Stimulated activated CD4-positive, alpha-beta T cell treated with anti-CD3 and anti-CD28 coated beads, Interleukin-1b, Interleukin-23, amount 100 ng/mL, for 24 hours (primary cell): Measurements from ENCODE around the gene MRPL55.
A peak's percentile ranks its signal among the peaks of the same experiment; 100 is the strongest.

Experiments used
- DNase-seq, 4 experiments: peaks; one replicate each; pipeline ENCODE4 v3.0.0-alpha.2; 2020; ENCODE audit warnings: low read depth in 4 of 4, low spot score in 1 of 4

MRPL55 gene

DNA sequence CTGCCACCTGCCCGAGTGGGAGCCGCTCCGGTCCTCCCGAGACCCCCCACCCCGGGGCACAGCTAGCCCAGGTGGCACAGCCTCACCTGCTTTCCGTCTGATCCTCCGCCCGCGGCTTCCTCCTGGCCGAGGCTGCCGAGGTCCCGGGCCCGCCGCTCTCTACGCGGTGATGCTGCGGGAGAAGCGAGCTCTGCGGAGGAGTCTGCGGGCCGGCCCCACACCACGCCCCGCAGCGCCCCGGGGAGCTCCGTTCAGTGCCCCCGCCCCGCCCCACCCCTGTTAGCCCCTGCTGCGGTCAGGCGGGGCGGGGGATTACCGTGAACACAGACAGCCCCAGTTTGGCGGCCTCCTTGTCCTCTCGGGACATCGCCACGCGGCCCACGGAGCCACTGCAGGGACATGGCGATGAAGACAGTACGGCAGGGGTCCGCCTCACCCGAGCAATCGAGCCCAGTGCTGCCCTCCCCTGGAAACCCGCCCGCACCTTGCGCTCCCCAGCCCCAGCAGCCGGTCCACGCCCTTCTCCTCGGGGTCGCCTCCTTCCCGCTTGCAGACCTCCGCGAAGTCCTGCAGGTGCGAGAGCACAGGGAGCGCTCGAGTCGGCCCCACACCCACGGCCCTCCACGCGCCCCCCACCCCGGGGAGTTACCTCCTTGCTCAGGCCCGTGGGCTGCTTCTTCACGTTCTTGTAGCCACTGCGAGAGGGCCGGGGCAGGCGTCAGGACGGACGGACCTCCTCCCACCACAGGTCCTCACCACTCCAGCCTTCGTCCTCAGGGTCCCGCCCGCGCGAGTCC is 6.9 kb downstream of the MRPL55 start:
- DNase-seq = peak in 1 of 4 experiments; percentile 40

DNA sequence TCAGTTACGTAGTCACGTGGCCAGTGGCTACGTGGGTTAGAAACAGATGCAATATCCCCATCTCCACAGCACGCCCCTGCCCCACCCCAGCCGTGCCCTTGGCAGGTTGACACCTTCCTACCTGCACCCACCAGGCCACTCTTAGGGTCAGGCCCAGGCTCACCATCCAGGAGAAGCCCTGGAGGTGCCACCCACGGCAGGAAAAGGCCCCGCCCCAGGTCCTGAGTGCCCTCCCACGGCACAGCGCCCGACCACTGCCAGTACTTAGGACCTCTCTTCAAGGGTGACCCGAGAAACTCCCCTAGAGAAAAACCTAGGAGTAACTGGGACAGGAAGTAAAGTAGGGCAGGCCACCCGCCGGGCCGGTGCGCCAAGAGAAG is 7.5 kb downstream of the MRPL55 start:
- DNase-seq = no peak

- DNase-seq = no peak
Observed at GRCh38 chr1:228100822-228101613, 8.1 kb downstream of the MRPL55 start.

DNA sequence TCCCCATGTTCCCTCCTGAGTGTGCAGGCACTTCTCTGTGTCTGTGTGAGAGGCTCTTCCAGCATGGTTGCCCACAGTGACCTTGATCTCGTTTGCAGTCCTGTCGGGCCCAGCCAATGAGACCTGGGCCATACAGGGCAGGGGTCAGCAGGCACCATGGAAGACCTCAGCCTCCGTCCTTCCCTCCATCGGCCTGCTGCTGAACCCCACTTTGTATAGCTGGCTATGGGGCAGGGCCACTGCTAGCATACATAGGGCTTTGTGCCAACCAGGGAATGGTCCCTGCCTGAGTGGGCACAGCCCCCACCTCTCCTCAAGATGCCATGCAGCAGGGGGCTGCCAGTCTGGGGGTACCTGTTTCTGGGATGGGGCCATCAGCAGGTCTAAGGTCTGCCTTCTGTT is 9.8 kb downstream of the MRPL55 start:
- no peak for DNase-seq

- DNase-seq = no peak
Observed at GRCh38 chr1:228098323-228098931, 10.7 kb downstream of the MRPL55 start.

DNA sequence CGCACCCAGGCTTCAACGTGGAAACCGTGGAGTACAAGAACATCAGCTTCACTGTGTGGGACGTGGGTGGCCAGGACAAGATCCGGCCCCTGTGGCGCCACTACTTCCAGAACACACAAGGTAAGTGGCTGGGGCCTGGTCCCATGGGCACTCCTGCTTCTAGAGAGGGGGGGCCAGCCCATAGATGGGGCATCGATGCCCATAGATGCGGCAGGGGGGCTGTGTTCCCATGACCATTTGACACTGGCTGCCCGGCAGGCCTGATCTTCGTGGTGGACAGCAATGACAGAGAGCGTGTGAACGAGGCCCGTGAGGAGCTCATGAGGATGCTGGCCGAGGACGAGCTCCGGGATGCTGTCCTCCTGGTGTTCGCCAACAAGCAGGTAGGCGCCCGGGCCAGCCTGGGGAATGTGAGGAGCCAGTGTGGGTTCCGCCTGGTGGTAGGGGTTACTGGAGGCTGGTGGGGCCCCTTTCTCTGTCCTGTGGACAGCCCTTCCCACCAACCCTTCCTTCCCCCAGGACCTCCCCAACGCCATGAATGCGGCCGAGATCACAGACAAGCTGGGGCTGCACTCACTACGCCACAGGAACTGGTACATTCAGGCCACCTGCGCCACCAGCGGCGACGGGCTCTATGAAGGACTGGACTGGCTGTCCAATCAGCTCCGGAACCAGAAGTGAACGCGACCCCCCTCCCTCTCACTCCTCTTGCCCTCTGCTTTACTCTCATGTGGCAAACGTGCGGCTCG is 11.6 kb downstream of the MRPL55 start:
- DNase-seq = no peak

GRCh38 chr1:228096416-228097332 is 12.4 kb downstream of the MRPL55 start:
- no peak for DNase-seq

DNA sequence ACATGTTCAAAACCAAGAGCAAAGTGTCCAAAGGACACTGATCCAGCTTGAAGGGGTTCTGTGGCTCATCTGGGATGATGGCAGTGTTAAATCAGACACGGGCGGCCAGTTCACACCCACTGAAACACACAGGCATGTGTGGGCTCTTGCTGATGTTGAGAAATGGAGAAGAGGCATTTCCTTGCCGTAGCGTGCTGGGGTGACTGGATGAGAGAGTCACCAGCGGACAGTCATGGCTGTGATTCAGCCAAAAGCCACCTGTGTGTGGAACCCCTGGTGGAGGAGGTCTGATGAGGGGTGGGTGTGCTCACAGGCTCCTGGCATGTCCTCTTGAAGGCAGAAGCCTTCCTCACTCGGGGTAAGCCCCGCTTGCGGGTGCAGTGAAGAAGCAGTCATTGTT is 13.2 kb downstream of the MRPL55 start:
- no peak for DNase-seq

- DNase-seq = no peak
Observed at GRCh38 chr1:228095161-228095560, 13.9 kb downstream of the MRPL55 start.

GRCh38 chr1:228094432-228095016 is 14.6 kb downstream of the MRPL55 start:
- no peak for DNase-seq

- DNase-seq = no peak
Observed at GRCh38 chr1:228093050-228093906, 15.8 kb downstream of the MRPL55 start.

GRCh38 chr1:228092342-228093049 is 16.6 kb downstream of the MRPL55 start:
- no peak for DNase-seq

- DNase-seq = no peak
Observed at GRCh38 chr1:228091084-228091483, 18.0 kb downstream of the MRPL55 start.

GRCh38 chr1:228090613-228091081 is 18.5 kb downstream of the MRPL55 start:
- DNase-seq = no peak

GRCh38 chr1:228089519-228090380 is 19.3 kb downstream of the MRPL55 start:
- no peak for DNase-seq

DNA sequence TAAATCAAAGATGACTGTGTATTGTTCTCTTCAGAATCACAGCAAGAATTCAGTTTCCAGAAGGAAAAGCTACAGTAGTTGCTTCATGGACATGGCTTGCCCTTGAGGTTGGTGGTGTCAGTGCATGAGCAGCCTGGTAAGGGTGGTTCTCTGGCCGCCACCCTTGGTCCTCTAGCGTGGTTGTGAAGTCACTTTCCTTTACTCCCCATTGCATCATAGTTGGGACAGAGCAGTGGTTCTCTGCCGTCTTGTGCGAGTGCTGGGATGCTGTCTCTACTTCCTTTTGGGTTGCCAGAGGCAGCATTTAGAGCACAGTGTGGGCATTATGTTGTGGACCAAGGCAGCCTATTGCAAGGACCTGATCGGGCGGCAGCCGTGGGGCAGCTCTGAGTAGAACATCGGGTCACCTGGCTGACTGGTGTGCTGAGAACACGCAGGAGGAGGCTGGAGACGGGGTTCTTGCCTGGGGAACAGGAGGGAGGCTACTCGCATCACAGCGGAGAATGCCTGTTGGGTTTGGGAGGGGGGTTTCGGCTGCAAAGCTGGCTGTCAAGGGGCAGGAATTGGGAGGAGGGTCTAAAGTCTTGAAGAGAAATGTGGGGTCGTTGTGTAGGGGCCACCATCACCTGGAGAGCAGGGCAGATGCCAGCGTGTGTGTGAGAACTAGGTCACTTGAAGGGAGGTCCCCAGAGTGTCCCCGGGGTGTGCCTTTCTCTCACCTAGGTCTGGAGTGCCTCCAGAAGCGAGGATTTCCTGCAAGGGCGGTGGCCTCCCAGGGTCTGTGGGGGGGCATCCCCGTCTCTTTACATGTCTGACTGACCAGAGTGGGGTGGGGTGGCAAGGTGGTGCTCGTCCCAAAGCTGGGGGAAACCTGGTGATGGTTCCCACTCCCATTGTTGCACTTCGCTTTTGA is 20.3 kb downstream of the MRPL55 start:
- DNase-seq = no peak
